ENCODE measurements around the gene LSM10. TPM values are rescaled to one million over a fixed set of nuclear protein-coding genes. Genes with fewer than 3 reads are reported as not detected.

LSM10 gene
- total and polyA plus RNA-seq, 2 of the 4 experiments (the other 2 are of a cell fraction): 11.7 to 78.9 TPM

- Histone ChIP-seq H3K9me1 (ENCODE audit: insufficient read depth, low read length) (peaks cover 22% of the 10 kb centered on the region), H4K20me1 (ENCODE audit: insufficient read depth, low read length) (peaks cover 56% of the 10 kb centered on the region), H4K5ac (ENCODE audit: low read depth, low read length) (no peak overlapping the region), H2AFZ (replicated peaks; ENCODE audit: low read length, poor library complexity) (no peak overlapping the region), H2BK15ac (ENCODE audit: low read depth, low read length) (no peak overlapping the region), H2BK120ac (ENCODE audit: low read depth, low read length) (no peak overlapping the region), H3K4me2 (ENCODE audit: low read depth, low read length) (no peak overlapping the region), H3K4me1 (ENCODE audit: control insufficient read depth, insufficient read depth, low read length) (peaks cover 18% of the 10 kb centered on the region), H3K27me3 (ENCODE audit: control insufficient read depth, insufficient read depth, low read length) (no peaks in the 10 kb centered on the region), H3K27ac (ENCODE audit: insufficient read depth, low read length) (no peak overlapping the region), H3K79me1 (ENCODE audit: low read depth in 1 of 2, low read length in 2 of 2) (peaks cover 8 to 64% of the 10 kb centered on the region in 2 experiments), H3K18ac (ENCODE audit: low read depth, low read length) (no peak overlapping the region), H4K91ac (ENCODE audit: insufficient read depth, low read depth, low read length) (no peak overlapping the region), H3K4me3 (ENCODE audit: insufficient read depth, low read depth, low read length) (no peak overlapping the region), H3K23ac (ENCODE audit: low read depth, low read length) (peak overlapping the region; percentile 17; the same call in 1 of the 2 replicates), H3K4ac (ENCODE audit: low read depth, low read length) (no peak overlapping the region), H3K9me3 (ENCODE audit: control insufficient read depth, insufficient read depth, low read length) (no peaks in the 10 kb centered on the region), H3K56ac (ENCODE audit: extremely low read depth, insufficient read depth, low read length) (no peak overlapping the region), H2AK5ac (ENCODE audit: low read depth, low read length) (peak overlapping the region; percentile 49; the same call in 1 of the 2 replicates), H2BK20ac (ENCODE audit: low read depth, low read length) (no peak overlapping the region), H3K14ac (replicated peaks; ENCODE audit: low read depth, low read length) (no peak overlapping the region), H2AK9ac (replicated peaks; ENCODE audit: low read depth, low read length, poor library complexity) (no peak overlapping the region), H2BK5ac (ENCODE audit: low read depth, low read length, poor library complexity, severe bottlenecking) (no peak overlapping the region), H4K8ac (ENCODE audit: low read depth in 2 of 2, low read length in 2 of 2) (no peak overlapping the region), H3K36me3 (ENCODE audit: control insufficient read depth, insufficient read depth, low read length) (peaks cover 11% of the 10 kb centered on the region), H3K9ac (ENCODE audit: low read depth, low read length) (no peak overlapping the region)
- no peak for DNase-seq
- BruUV-seq (replicated peaks): no TSS peak
- ATAC-seq (ENCODE audit: low read depth): no peak
- TF ChIP-seq MXI1 (IDR thresholded peaks at IDR 0.05; ENCODE audit: borderline replicate concordance, low read depth, low read length): no peak
- TF ChIP-seq SMC3 (IDR thresholded peaks at IDR 0.05; ENCODE audit: low read depth, low read length): no peak
- no peak for TF ChIP-seq CTCF (conservative IDR thresholded peaks at IDR 0.05; ENCODE audit: low read depth, low read length)
- no peak for TF ChIP-seq POLR2A (IDR thresholded peaks at IDR 0.05; ENCODE audit: low read depth, low read length)
- no peak for TF ChIP-seq RFX5 (IDR thresholded peaks at IDR 0.05; ENCODE audit: low read depth, low read length)
- no peak for TF ChIP-seq CEBPB (IDR thresholded peaks at IDR 0.05; ENCODE audit: low read depth, low read length)
- no peak for TF ChIP-seq USF2 (IDR thresholded peaks at IDR 0.05; ENCODE audit: low read depth, low read length)
- no peak for TF ChIP-seq NFE2L2 (IDR thresholded peaks at IDR 0.05; ENCODE audit: low read depth, low read length)
- no peak for TF ChIP-seq FOS (IDR thresholded peaks at IDR 0.05; ENCODE audit: low read depth, low read length)
- TF ChIP-seq BHLHE40 (IDR thresholded peaks at IDR 0.05; ENCODE audit: low read depth, low read length): no peak
- TF ChIP-seq ELK1 (IDR thresholded peaks at IDR 0.05; ENCODE audit: borderline replicate concordance, low read depth, low read length): no peak
- TF ChIP-seq MAFK (IDR thresholded peaks at IDR 0.05; ENCODE audit: low read depth, low read length): no peak
- TF ChIP-seq MAZ (IDR thresholded peaks at IDR 0.05; ENCODE audit: borderline replicate concordance, low read depth, low read length): no peak
- TF ChIP-seq CHD1 (IDR thresholded peaks at IDR 0.05; ENCODE audit: low read depth, low read length): no peak
- no peak for TF ChIP-seq RAD21 (IDR thresholded peaks at IDR 0.05; ENCODE audit: low read length)
- TF ChIP-seq RCOR1 (IDR thresholded peaks at IDR 0.05; ENCODE audit: insufficient replicate concordance, low read length): no peak
- ChIA-PET CTCF (interaction anchor here (0.7 kb wide), 1 partner anchor 9 kb away, joined by 3 read pairs; no protein-coding TSS in a partner anchor), POLR2A (ENCODE audit: unreplicated experiment) (no interaction called here)
- dilution Hi-C loops (cut with HindIII; ENCODE audit: low sequenced_read_pairs, unreplicated experiment): no loop called here
- WGBS, 2 experiments (ENCODE audit: extremely low coverage in 2 of 2, insufficient read length in 1 of 2): no CpG with 5 or more reads among the region's 4 CpGs
- in situ Hi-C loops (cut with MboI; ENCODE audit: low sequenced_read_pairs): no loop called here
- intact Hi-C loops (cut with micrococcal nuclease): no loop called here
Observed at GRCh38 chr1:36377791-36378492, 19.8 kb downstream of the LSM10 start.
